Mucosa of descending colon (tissue), 3 donors: ENCODE data around the gene LRRC47. TPM values are rescaled to one million over a fixed set of nuclear protein-coding genes. Genes with fewer than 3 reads are reported as not detected.

Experiments used
- ATAC-seq: fragments of 200-7000 bp; cut with Tn5 transposase; one replicate; pipeline ENCODE4 v1.9.1; 2020; ENCODE audit warnings: mild to moderate bottlenecking, moderate library complexity
- DNase-seq, 3 donors: peaks; one replicate each; pipeline ENCODE4 v3.0.0-alpha.2; 2020
- H3K36me3 ChIP-seq: fragments of 200-600 bp; one replicate; pipeline ENCODE4 v1.8.0; 2021; ENCODE audit warnings: low read depth, mild to moderate bottlenecking
- H3K4me1 ChIP-seq: fragments of 200-600 bp; one replicate; pipeline ENCODE4 v1.8.0; 2021; ENCODE audit warnings: low read depth, mild to moderate bottlenecking
- H3K4me3 ChIP-seq: fragments of 200-600 bp; one replicate; pipeline ENCODE4 v1.8.0; 2021; ENCODE audit warnings: mild to moderate bottlenecking
- H3K9me3 ChIP-seq: fragments of 200-600 bp; one replicate; pipeline ENCODE4 v1.8.0; 2021; ENCODE audit warnings: mild to moderate bottlenecking
- CTCF ChIP-seq: fragments of 200-600 bp; IDR thresholded peaks from one replicate; pipeline ENCODE4 v1.8.0; 2022; ENCODE audit warnings: antibody characterized with exemption, mild to moderate bottlenecking
- intact Hi-C, 2 donors: fragments of 100-400 bp; cut with DNase I in 1 of 2; cut with micrococcal nuclease in 1 of 2; formaldehyde crosslinking; loops; one replicate each; pipeline versions ENCODE4 v1.11.0 to v1.11.1; 2022; cut with DNase I, micrococcal nuclease
- total RNA-seq, 3 donors: library from RNA; stranded (reverse); fragmentation: NEBNext Ultra II Directional in 2 of 3; extraction: Animal tissue kit (Norgen Biotek cat#: 25700) in 2 of 3; gene quantifications; one replicate each; pipeline versions ENCODE4 v1.2.1 to v1.2.4, GENCODE V29; 2021 to 2023
- donor health status: DM: no; HTN: no; CAD: no; lungs with moderate emphysema.
- donor health status: DM: no; HTN: no; CAD: no.
- donor health status: DM: no; HTN: yes; CAD: no.

LRRC47 gene
- total RNA-seq, 3 donors from 2014 or later: 33.2 to 58.9 (median 34.7) TPM

GRCh38 chr1:3837200-3837599 lies 40.9 kb upstream of the LRRC47 start:
- TF ChIP-seq CTCF: no peak
- H3K4me1 ChIP-seq: no peaks in the 10 kb centered on the region
- no peak for DNase-seq
- H3K36me3 ChIP-seq: peaks cover 13% of the 10 kb centered on the region
- intact Hi-C loops: no loop called here
- H3K4me3 ChIP-seq: no peak overlapping the region
- ATAC-seq: no peak
- H3K9me3 ChIP-seq: peaks cover 6% of the 10 kb centered on the region

GRCh38 chr1:3836421-3836820 lies 40.1 kb upstream of the LRRC47 start:
- DNase-seq (no peak), ATAC-seq (no peak)
- no peaks in the 10 kb centered on the region for H3K4me1 ChIP-seq
- no peak overlapping the region for H3K4me3 ChIP-seq
- peaks cover 13% of the 10 kb centered on the region for H3K36me3 ChIP-seq
- peaks cover 6% of the 10 kb centered on the region for H3K9me3 ChIP-seq
- TF ChIP-seq CTCF: no peak
- intact Hi-C loops: no loop called here

GRCh38 chr1:3834701-3835100 lies 38.4 kb upstream of the LRRC47 start:
- no peaks in the 10 kb centered on the region for H3K4me1 ChIP-seq
- no peak overlapping the region for H3K4me3 ChIP-seq
- H3K9me3 ChIP-seq: peaks cover 6% of the 10 kb centered on the region
- ATAC-seq (no peak), DNase-seq (no peak)
- intact Hi-C loops: no loop called here
- no peak for TF ChIP-seq CTCF
- peaks cover 17% of the 10 kb centered on the region for H3K36me3 ChIP-seq

GRCh38 chr1:3831689-3832088 lies 35.4 kb upstream of the LRRC47 start:
- no peaks in the 10 kb centered on the region for H3K4me1 ChIP-seq
- no peak overlapping the region for H3K4me3 ChIP-seq
- H3K9me3 ChIP-seq: no peaks in the 10 kb centered on the region
- ATAC-seq: no peak
- TF ChIP-seq CTCF: no peak
- DNase-seq: no peak
- H3K36me3 ChIP-seq: peaks cover 8% of the 10 kb centered on the region
- intact Hi-C loops: no loop called here

GRCh38 chr1:3828391-3828790 lies 32.1 kb upstream of the LRRC47 start:
- peaks cover 5% of the 10 kb centered on the region for H3K36me3 ChIP-seq
- ATAC-seq (no peak), DNase-seq (no peak)
- H3K4me3 ChIP-seq: no peak overlapping the region
- H3K4me1 ChIP-seq: no peaks in the 10 kb centered on the region
- H3K9me3 ChIP-seq: no peaks in the 10 kb centered on the region
- intact Hi-C loops: no loop called here
- no peak for TF ChIP-seq CTCF

GRCh38 chr1:3827813-3828307 lies 31.6 kb upstream of the LRRC47 start:
- ATAC-seq (no peak), DNase-seq (no peak)
- intact Hi-C loops: no loop called here
- TF ChIP-seq CTCF: no peak
- Histone ChIP-seq H3K4me3 (no peak overlapping the region), H3K9me3 (no peaks in the 10 kb centered on the region), H3K4me1 (no peaks in the 10 kb centered on the region), H3K36me3 (peaks cover 5% of the 10 kb centered on the region)
